Fibroblast of skin of back (primary cell): ENCODE data around the gene KIR3DL1.
"Not testable (repeated sequence)": the region's sequence is repeated elsewhere in the genome, so short reads cannot be mapped to it uniquely, and the experiment has no call there.

Source experiments
- DNase-seq: peaks from one replicate; pipeline ENCODE4 v3.0.0-alpha.2; 2013

KIR3DL1 gene

DNA sequence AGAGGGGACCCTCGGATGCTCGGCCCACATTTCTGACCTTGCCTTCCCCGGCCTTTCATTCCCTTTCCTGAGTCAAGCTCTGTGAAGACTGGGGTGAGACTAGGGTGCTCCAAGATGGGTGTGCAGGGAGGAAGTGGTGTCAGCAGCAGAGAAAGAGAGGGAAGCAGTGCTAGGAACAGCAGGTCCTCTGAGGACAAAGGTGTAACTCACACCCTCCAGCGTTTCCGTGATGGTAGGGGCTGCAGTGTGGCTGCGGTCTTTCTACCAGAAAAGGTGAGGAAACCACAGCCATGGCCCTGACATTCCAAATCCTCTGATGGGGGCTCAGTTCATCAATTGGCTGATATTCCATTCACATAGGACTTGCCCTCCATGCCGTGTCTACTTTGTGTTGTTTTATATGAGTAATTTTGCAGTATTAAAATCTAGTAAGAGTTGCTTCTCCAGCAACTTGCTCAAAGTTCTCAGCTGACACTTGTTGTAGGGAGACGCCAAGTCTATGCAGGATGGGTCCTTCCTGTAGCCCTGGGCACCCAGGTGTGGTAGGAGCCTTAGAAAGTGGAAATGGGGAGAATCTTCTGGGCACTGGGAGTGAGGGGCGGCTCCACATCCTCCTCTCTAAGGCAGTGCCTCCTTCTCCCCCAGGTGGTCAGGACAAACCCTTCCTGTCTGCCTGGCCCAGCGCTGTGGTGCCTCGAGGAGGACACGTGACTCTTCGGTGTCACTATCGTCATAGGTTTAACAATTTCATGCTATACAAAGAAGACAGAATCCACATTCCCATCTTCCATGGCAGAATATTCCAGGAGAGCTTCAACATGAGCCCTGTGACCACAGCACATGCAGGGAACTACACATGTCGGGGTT lies 1.6 kb downstream of the KIR3DL1 start:
- DNase-seq = no peak

GRCh38 chr19:54824416-54824815 lies 8.1 kb downstream of the KIR3DL1 start:
- DNase-seq = not testable (repeated sequence)

DNA sequence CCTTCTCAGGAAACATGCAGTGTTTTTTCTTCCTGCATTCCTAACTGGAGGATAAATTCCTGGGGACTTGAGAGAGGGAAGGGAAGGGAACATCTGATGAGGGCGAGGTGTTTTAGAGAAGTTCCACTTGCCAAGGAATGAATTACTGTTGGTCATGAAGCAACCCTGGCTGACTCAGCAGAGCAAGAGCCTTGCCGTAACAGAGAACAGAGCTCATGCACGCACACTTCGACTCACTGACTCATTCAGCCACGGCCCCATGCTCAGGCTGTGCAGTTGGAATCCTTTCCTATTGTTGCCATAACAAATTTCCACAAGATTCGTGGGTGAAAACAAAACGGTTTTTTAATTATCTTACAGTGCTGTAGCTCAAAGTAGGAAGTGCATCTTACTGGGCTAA lies 9.1 kb downstream of the KIR3DL1 start:
- not testable (repeated sequence) for DNase-seq

DNA sequence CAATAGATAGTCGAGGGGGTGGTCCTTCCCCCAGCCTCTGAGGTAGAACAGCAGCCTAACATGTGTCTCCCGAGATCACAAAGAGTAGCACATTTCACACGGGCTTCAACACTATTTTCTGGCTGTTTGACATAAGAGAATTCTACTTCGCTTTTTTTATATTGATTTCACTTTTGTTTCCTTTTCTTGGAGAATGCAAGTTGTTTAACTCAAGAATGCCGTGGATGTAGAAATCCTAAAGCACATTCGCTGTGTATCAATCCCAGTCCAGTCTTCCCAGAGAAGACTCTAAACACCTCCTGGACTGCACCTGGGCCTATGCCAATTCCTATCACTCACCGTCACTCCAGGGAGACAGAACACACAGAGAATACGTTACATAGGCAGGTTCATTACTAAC lies 11.8 kb downstream of the KIR3DL1 start:
- DNase-seq = not testable (repeated sequence)

DNA sequence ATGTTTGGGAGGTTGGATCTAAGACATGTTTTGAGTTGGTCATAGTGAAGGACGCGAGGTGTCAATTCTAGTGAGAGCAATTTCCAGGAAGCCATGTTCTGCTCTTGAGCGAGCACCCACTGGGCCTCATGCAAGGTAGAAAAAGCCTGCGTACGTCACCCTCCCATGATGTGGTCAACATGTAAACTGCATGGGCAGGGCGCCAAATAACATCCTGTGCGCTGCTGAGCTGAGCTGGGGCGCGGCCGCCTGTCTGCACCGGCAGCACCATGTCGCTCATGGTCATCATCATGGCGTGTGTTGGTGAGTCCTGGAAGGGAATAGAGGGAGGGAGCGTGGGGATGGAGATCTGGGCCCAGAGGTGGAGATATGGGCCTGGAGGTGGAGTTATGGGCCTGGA lies 16.2 kb downstream of the KIR3DL1 start, which contains the start of gene KIR2DS4:
Gene KIR2DS4, plus strand, starts transcription at position 181 of the 400 bp plus-strand sequence.
- not testable (repeated sequence) for DNase-seq

DNA sequence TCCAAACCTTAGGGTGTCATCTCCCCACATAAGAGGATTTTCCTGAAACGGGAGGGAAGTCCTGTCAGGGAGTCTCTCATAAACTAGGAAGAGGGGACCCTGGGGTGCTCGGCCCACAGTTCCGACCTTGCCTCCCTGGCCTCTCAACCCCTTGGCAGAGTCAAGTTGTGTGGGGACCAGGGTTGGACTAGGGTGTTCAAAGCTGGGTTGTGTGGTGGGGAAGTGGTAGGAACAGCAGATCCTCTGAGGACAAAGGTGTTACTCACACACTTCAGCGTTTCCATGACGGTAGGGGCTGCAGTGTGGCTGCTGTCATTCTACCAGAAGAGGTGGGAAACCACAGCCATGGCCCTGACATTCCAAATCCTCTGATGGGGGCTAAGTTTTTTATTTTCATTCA lies 18.9 kb downstream of the KIR3DL1 start:
- not testable (repeated sequence) for DNase-seq

GRCh38 chr19:54837522-54837921 lies 21.3 kb downstream of the KIR3DL1 start:
- DNase-seq = not testable (repeated sequence)

DNA sequence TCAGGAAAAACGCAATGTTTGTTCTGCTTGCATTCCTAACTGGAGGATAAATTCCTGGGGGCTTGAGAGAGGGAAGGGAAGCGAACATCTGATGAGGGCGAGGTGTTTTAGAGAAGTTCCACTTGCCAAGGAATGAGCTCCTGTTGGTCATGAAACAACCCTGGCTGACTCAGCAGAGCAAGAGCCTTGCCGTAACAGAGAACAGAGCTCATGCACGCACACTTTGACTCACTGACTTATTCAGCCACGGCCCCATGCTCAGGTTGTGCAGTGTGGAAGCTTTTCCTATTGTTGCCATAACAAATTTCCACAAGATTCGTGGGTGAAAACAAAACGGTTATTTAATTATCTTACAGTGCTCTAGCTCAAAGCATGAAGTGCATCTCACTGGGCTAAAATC lies 26.9 kb downstream of the KIR3DL1 start:
- not testable (repeated sequence) for DNase-seq

GRCh38 chr19:54850061-54850640 lies 33.9 kb downstream of the KIR3DL1 start, which contains the start of gene KIR3DL2:
Gene KIR3DL2 (plus strand): TSS chr19:54850443. CDS start chr19:54850476, 33 bp downstream.
- DNase-seq = not testable (repeated sequence)

DNA sequence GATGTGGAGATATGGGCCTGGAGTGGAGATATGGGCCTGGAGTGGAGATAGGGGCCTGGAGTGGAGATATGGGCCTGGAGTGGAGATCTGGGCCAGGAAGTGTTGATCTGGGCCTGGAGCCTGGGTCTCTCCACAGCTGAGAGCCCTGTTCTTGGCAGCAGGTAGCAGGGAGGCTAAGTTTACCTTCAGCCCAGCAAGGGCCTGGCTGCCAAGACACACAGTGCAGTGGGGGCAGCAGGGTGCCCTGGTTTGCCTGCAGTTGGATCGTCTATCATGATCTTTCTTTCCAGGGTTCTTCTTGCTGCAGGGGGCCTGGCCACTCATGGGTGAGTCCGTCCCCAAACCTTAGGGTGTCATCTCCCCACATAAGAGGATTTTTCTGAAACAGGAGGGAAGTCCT lies 34.7 kb downstream of the KIR3DL1 start:
- no peak for DNase-seq

- DNase-seq = no peak
Observed at GRCh38 chr19:54851353-54851752, 35.1 kb downstream of the KIR3DL1 start.

DNA sequence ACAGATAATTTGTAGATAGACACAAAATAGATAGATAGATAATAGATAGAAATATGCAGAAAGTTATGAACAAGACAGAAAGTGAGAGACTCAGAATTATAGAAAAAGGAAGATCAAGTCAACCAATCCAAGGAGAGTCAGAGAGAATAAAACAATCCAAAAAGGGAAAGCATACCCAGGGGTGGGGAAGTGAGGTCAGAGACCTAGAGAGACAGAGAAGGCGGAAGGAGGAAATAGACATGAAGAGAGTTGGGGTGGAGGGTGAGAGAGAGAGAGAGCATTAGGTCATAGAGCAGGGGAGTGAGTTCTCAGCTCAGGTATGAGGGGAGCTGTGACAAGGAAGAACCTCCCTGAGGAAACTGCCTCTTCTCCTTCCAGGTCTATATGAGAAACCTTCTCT lies 39.0 kb downstream of the KIR3DL1 start:
- DNase-seq = not testable (repeated sequence)

DNA sequence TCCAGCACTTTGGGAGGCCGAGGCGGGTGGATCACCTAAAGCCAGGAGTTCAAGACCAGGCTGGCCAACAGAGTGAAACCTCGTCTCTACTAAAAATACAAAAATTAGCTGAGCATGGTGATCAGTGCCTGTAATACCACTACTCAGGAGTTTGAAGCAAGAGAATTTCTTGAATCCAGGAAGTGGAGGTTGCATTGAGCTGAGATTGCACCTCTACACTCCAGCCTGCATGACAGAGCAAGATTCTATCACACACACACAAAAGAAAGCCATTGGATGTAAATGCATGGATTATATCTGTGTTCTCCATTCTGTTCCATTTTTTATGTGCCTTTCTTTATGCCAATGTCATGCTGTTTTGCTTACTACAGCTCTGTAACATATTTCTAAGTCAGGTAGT lies 42.2 kb downstream of the KIR3DL1 start:
- not testable (repeated sequence) for DNase-seq

- DNase-seq = not testable (repeated sequence)
Observed at GRCh38 chr19:54859421-54859820, 43.2 kb downstream of the KIR3DL1 start.

- not testable (repeated sequence) for DNase-seq
Observed at GRCh38 chr19:54863459-54863858, 47.2 kb downstream of the KIR3DL1 start.

- no peak for DNase-seq
Observed at GRCh38 chr19:54871696-54872095, 55.4 kb downstream of the KIR3DL1 start.

DNA sequence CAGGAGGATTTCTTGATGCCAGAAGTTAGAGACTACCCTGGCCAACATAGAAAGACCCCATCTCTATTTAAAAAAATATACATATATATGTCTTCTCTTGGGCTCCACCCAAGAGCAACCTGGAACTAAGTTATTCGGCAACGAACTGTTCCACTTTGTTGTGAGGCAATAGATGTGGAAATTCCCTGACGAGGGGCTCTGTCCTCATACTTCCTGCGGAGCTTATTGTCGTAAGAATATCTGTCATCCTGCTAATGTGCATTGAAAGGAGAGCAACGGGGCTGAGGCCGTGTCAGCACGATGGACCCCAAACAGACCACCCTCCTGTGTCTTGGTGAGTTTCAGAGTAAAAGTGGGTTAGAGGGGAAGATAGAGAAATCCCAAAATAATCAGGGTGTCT lies 57.7 kb downstream of the KIR3DL1 start, which contains the start of gene FCAR:
Gene FCAR, plus strand, starts transcription at position 246 of the 400 bp plus-strand sequence. Its CDS starts 55 bp downstream, at position 301.
- DNase-seq = no peak

GRCh38 chr19:54875506-54875905 lies 59.2 kb downstream of the KIR3DL1 start:
- no peak for DNase-seq

DNA sequence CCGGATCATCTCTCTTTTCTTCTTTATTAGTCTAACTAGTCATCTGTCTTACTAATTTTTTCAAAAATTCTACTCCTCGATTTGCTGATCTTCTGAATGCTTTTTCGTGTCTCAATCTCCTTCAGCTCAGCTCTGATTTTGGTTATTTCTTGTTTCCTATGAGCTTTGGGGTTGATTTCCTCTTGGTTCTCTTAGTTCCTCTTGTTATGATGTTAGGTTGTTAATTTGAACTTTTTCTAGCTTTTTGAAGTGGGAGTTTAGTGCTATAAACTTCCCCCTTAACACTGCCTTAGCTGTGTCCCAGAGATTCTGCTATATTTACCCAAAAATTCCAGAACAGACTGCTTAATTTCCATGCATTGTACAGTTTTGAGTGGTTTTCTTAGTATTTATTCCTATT lies 61.2 kb downstream of the KIR3DL1 start:
- DNase-seq = no peak
